Colonic mucosa (tissue), 4 donors: Measurements from ENCODE around the gene ASMTL. TPM values are rescaled to one million over a fixed set of nuclear protein-coding genes. Genes with fewer than 3 reads are reported as not detected.
"Not testable (repeated sequence)": the region's sequence is repeated elsewhere in the genome, so short reads cannot be mapped to it uniquely, and the experiment has no call there.

ENCODE experiments used
- DNase-seq: peaks from one replicate; pipeline ENCODE4 v3.0.0-alpha.2; 2020
- H3K27ac ChIP-seq: fragments of 200-600 bp; one replicate; pipeline ENCODE4 v1.8.0; 2021
- H3K27me3 ChIP-seq: fragments of 200-600 bp; one replicate; pipeline ENCODE4 v1.8.0; 2021
- H3K36me3 ChIP-seq: fragments of 200-600 bp; one replicate; pipeline ENCODE4 v1.8.0; 2021
- H3K4me1 ChIP-seq: fragments of 200-600 bp; one replicate; pipeline ENCODE4 v1.8.0; 2021; ENCODE audit warnings: mild to moderate bottlenecking
- H3K4me3 ChIP-seq: fragments of 200-600 bp; one replicate; pipeline ENCODE4 v1.8.0; 2021
- H3K9ac ChIP-seq, 2 donors: one replicate each; pipeline ENCODE4 v1.7.0; 2013; ENCODE audit warnings: control low read depth in 2 of 2, low read depth in 2 of 2, low read length in 2 of 2
- H3K9me3 ChIP-seq: fragments of 200-600 bp; one replicate; pipeline ENCODE4 v1.8.0; 2021
- CTCF ChIP-seq: fragments of 200-600 bp; IDR thresholded peaks from one replicate; pipeline ENCODE4 v1.8.0; 2022; ENCODE audit warnings: antibody characterized with exemption, mild to moderate bottlenecking
- intact Hi-C: fragments of 100-400 bp; cut with DNase I; formaldehyde crosslinking; loops from one replicate; pipeline ENCODE4 v1.14.1; 2022
- total RNA-seq, 2 donors: library from RNA; stranded (reverse); fragmentation: NEBNext Ultra II Directional in 1 of 2; extraction: Animal tissue kit (Norgen Biotek cat#: 25700) in 1 of 2; gene quantifications; one replicate each; pipeline ENCODE4 v1.2.1, GENCODE V29; 2021
- donor health status: healthy.
- donor health status: DM: no; HTN: no; CAD: no.
- donor health status: DM: no; HTN: no; CAD: no.

The ASMTL gene
- total RNA-seq, 2 donors from 2014 or later: 17.4 to 21.6 TPM

GRCh38 chrX:1368385-1368698, 84.4 kb downstream of the ASMTL start:
- H3K27me3 ChIP-seq: no peaks in the 10 kb centered on the region
- H3K4me1 ChIP-seq: no peaks in the 10 kb centered on the region
- H3K27ac ChIP-seq: no peak overlapping the region
- no peaks in the 10 kb centered on the region for H3K36me3 ChIP-seq
- TF ChIP-seq CTCF: no peak
- H3K9ac ChIP-seq: no peak overlapping the region
- DNase-seq: no peak
- no peaks in the 10 kb centered on the region for H3K9me3 ChIP-seq
- H3K4me3 ChIP-seq: no peak overlapping the region
- intact Hi-C loops: no loop called here

GRCh38 chrX:1366363-1366762, 86.3 kb downstream of the ASMTL start:
- H3K4me1 ChIP-seq, intact Hi-C loops, H3K36me3 ChIP-seq, H3K9ac ChIP-seq, H3K9me3 ChIP-seq, H3K27ac ChIP-seq, DNase-seq, H3K27me3 ChIP-seq, H3K4me3 ChIP-seq: not testable (repeated sequence)

DNA sequence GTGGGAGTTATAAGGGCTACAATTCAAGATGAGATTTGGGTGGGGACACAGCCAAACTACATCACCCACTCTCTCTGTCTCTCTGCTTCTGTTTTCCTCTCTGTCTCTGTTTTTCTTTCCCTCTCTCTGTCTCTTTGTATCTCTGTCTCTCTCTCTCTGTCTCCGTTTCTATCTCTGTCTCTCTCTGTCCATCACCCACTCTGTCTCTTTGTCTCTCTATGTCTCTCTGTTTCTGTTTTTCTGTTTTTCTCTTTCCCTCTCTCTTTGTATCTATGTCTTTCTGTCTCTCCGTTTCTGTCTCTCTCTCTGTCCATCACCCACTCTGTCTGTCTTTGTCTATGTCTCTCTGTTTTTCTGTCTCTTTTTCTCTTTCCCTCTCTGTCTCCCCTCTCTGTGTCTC, 90.8 kb downstream of the ASMTL start:
- Histone ChIP-seq H3K9ac (no peak overlapping the region), H3K36me3 (no peaks in the 10 kb centered on the region), H3K4me1 (no peaks in the 10 kb centered on the region), H3K27me3 (no peaks in the 10 kb centered on the region), H3K9me3 (no peaks in the 10 kb centered on the region), H3K4me3 (no peak overlapping the region), H3K27ac (no peak overlapping the region)
- TF ChIP-seq CTCF: no peak
- intact Hi-C loops: no loop called here
- no peak for DNase-seq

DNA sequence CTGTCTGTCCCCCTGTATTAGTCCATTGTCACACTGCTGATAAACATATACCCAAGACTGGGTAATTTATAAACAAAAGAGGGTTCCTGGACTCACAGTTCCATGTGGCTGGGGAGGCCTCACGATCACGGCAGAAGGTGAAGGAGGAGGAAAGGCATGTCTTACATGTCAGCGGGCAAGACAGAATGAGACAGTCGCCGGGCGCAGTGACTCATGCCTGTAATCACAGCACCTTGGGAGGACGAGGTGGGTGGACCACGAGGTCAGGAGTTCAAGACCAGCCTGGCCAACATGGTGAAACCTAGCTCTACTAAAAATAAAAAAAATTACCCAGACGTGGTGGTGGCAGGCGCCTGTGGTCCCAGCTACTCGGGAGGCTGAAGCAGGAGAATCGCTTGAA, 91.4 kb downstream of the ASMTL start:
- TF ChIP-seq CTCF: no peak
- no peak for DNase-seq
- Histone ChIP-seq H3K9me3 (no peaks in the 10 kb centered on the region), H3K4me1 (no peaks in the 10 kb centered on the region), H3K9ac (no peak overlapping the region), H3K27me3 (no peaks in the 10 kb centered on the region), H3K4me3 (no peak overlapping the region), H3K27ac (no peak overlapping the region), H3K36me3 (no peaks in the 10 kb centered on the region)
- intact Hi-C loops: no loop called here

GRCh38 chrX:1360171-1360570, 92.5 kb downstream of the ASMTL start:
- Histone ChIP-seq H3K9ac (no peak overlapping the region), H3K27ac (no peak overlapping the region), H3K36me3 (no peaks in the 10 kb centered on the region), H3K4me1 (no peaks in the 10 kb centered on the region), H3K27me3 (no peaks in the 10 kb centered on the region), H3K4me3 (no peak overlapping the region), H3K9me3 (no peaks in the 10 kb centered on the region)
- intact Hi-C loops: no loop called here
- no peak for DNase-seq
- TF ChIP-seq CTCF: no peak

GRCh38 chrX:1359477-1359873, 93.2 kb downstream of the ASMTL start:
- H3K4me1 ChIP-seq: no peaks in the 10 kb centered on the region
- no peaks in the 10 kb centered on the region for H3K9me3 ChIP-seq
- no peak overlapping the region for H3K9ac ChIP-seq
- no peak overlapping the region for H3K27ac ChIP-seq
- no peak for TF ChIP-seq CTCF
- no peaks in the 10 kb centered on the region for H3K27me3 ChIP-seq
- DNase-seq: no peak
- intact Hi-C loops: no loop called here
- H3K36me3 ChIP-seq: no peaks in the 10 kb centered on the region
- no peak overlapping the region for H3K4me3 ChIP-seq
